Skeletal muscle tissue (tissue), 4 donors: ENCODE results near the gene DNM2. TPM values are rescaled to one million over a fixed set of nuclear protein-coding genes. Genes with fewer than 3 reads are reported as not detected.

Experiments used
- H3K27ac ChIP-seq: one replicate; pipeline ENCODE4 v1.7.0; 2013; ENCODE audit warnings: mild to moderate bottlenecking, low read depth, low read length, inconsistent platforms
- H3K27me3 ChIP-seq, 3 donors: one replicate each; pipeline ENCODE4 v1.7.0; 2013; ENCODE audit warnings: low read length in 3 of 3; ENCODE audit not compliant: control insufficient read depth in 3 of 3, insufficient read depth in 3 of 3
- H3K36me3 ChIP-seq, 3 donors: one replicate each; pipeline ENCODE4 v1.7.0; 2013; ENCODE audit warnings: low read length in 3 of 3; ENCODE audit not compliant: control insufficient read depth in 3 of 3, insufficient read depth in 3 of 3
- H3K4me1 ChIP-seq, 3 donors: one replicate each; pipeline ENCODE4 v1.7.0; 2013; ENCODE audit warnings: low read length in 3 of 3, mild to moderate bottlenecking in 3 of 3; ENCODE audit not compliant: control insufficient read depth in 3 of 3, insufficient read depth in 3 of 3
- H3K4me3 ChIP-seq, 3 donors: one replicate each; pipeline ENCODE4 v1.7.0; 2013; ENCODE audit warnings: low read length in 3 of 3
- H3K9ac ChIP-seq, 3 donors: one replicate each; pipeline ENCODE4 v1.7.0; 2013; ENCODE audit warnings: low read length in 3 of 3, mild to moderate bottlenecking in 3 of 3, moderate library complexity in 2 of 3, low read depth in 1 of 3
- H3K9me3 ChIP-seq, 3 donors: one replicate each; pipeline ENCODE4 v1.7.0; 2013; ENCODE audit warnings: low read length in 3 of 3; ENCODE audit not compliant: control insufficient read depth in 3 of 3
- total RNA-seq: library from RNA; depleted of rRNA; stranded (reverse); fragments of >200 nt; gene quantifications from one replicate; pipeline ENCODE4 v1.2.3, GENCODE V29; 2014
- donor health status: Osteomylitis.

Gene DNM2
- total RNA-seq, 1 donor from 2014 or later: 54.8 TPM

- H3K9me3 ChIP-seq: no peaks in the 10 kb centered on the region
- H3K36me3 ChIP-seq: peaks cover 56 to 69% (median 57%) of the 10 kb centered on the region in 3 donors
- H3K4me3 ChIP-seq: no peak overlapping the region
- H3K4me1 ChIP-seq: peaks cover 0 to 2% (median 0%) of the 10 kb centered on the region in 3 donors
- no peak overlapping the region for H3K27ac ChIP-seq
- H3K27me3 ChIP-seq: no peaks in the 10 kb centered on the region
- no peak overlapping the region for H3K9ac ChIP-seq
Measured at GRCh38 chr19:10805065-10805757, 87.3 kb downstream of the DNM2 start.

GRCh38 chr19:10805758-10806247, 87.9 kb downstream of the DNM2 start:
- H3K9me3 ChIP-seq: no peaks in the 10 kb centered on the region
- H3K9ac ChIP-seq: no peak overlapping the region
- no peak overlapping the region for H3K27ac ChIP-seq
- peaks cover 55 to 63% (median 56%) of the 10 kb centered on the region in 3 donors for H3K36me3 ChIP-seq
- no peaks in the 10 kb centered on the region for H3K27me3 ChIP-seq
- H3K4me1 ChIP-seq: peaks cover 0 to 2% (median 0%) of the 10 kb centered on the region in 3 donors
- H3K4me3 ChIP-seq: no peak overlapping the region

GRCh38 chr19:10808937-10809649, 91.2 kb downstream of the DNM2 start:
- Histone ChIP-seq H3K27me3 (no peaks in the 10 kb centered on the region), H3K9ac (no peak overlapping the region), H3K4me1 (peaks cover 4 to 7% (median 5%) of the 10 kb centered on the region in 3 donors), H3K9me3 (no peaks in the 10 kb centered on the region), H3K4me3 (no peak overlapping the region), H3K36me3 (peaks cover 37 to 53% (median 52%) of the 10 kb centered on the region in 3 donors), H3K27ac (no peak overlapping the region)

- H3K27me3 ChIP-seq: no peaks in the 10 kb centered on the region
- no peak overlapping the region for H3K9ac ChIP-seq
- H3K9me3 ChIP-seq: no peaks in the 10 kb centered on the region
- H3K4me1 ChIP-seq: peaks cover 4 to 7% (median 5%) of the 10 kb centered on the region in 3 donors
- no peak overlapping the region for H3K4me3 ChIP-seq
- H3K36me3 ChIP-seq: peaks cover 34 to 51% (median 50%) of the 10 kb centered on the region in 3 donors
- no peak overlapping the region for H3K27ac ChIP-seq
Measured at GRCh38 chr19:10809651-10810285, 91.9 kb downstream of the DNM2 start.

GRCh38 chr19:10811391-10812111, 93.7 kb downstream of the DNM2 start:
- Histone ChIP-seq H3K9me3 (no peaks in the 10 kb centered on the region), H3K4me3 (no peak overlapping the region), H3K9ac (no peak overlapping the region), H3K27ac (no peak overlapping the region), H3K36me3 (peaks cover 33 to 44% (median 43%) of the 10 kb centered on the region in 3 donors), H3K27me3 (no peaks in the 10 kb centered on the region), H3K4me1 (peaks cover 5 to 7% (median 6%) of the 10 kb centered on the region in 3 donors)

GRCh38 chr19:10812196-10812595, 94.3 kb downstream of the DNM2 start:
- no peaks in the 10 kb centered on the region for H3K9me3 ChIP-seq
- H3K9ac ChIP-seq: no peak overlapping the region
- no peak overlapping the region for H3K4me3 ChIP-seq
- no peaks in the 10 kb centered on the region for H3K27me3 ChIP-seq
- H3K36me3 ChIP-seq: peaks cover 33 to 44% (median 43%) of the 10 kb centered on the region in 3 donors
- H3K4me1 ChIP-seq: peaks cover 5 to 7% (median 6%) of the 10 kb centered on the region in 3 donors
- no peak overlapping the region for H3K27ac ChIP-seq

- Histone ChIP-seq H3K9ac (no peak overlapping the region), H3K9me3 (no peaks in the 10 kb centered on the region), H3K27me3 (no peaks in the 10 kb centered on the region), H3K27ac (peak overlapping the region; percentile 47), H3K36me3 (peaks cover 33 to 44% (median 43%) of the 10 kb centered on the region in 3 donors), H3K4me1 (peaks cover 5 to 7% (median 6%) of the 10 kb centered on the region in 3 donors), H3K4me3 (no peak overlapping the region)
Measured at GRCh38 chr19:10812902-10813404, 95.1 kb downstream of the DNM2 start.

- Histone ChIP-seq H3K27ac (no peak overlapping the region), H3K4me1 (peaks cover 5 to 14% (median 6%) of the 10 kb centered on the region in 3 donors), H3K36me3 (peaks cover 34 to 38% (median 34%) of the 10 kb centered on the region in 3 donors), H3K27me3 (no peaks in the 10 kb centered on the region), H3K9me3 (no peaks in the 10 kb centered on the region), H3K4me3 (no peak overlapping the region), H3K9ac (no peak overlapping the region)
Measured at GRCh38 chr19:10815007-10815536, 97.2 kb downstream of the DNM2 start.
